GM21390 (cell line): ENCODE measurements around the gene CDKN1C.

ENCODE experiments used
- ATAC-seq: cut with Tn5 transposase; IDR thresholded peaks from one replicate; pipeline ENCODE4 v1.9.1; 2021; ENCODE audit not compliant: unreplicated experiment

CDKN1C gene

GRCh38 chr11:2848497-2848896, 37.1 kb downstream of the CDKN1C start:
- no peak for ATAC-seq

- ATAC-seq, result no peak
These were observed 38.0 kb downstream of the CDKN1C start for GRCh38 chr11:2847561-2847960.

GRCh38 chr11:2846470-2846869, 39.1 kb downstream of the CDKN1C start:
- ATAC-seq, result no peak

GRCh38 chr11:2846056-2846455, 39.5 kb downstream of the CDKN1C start:
- no peak for ATAC-seq

- ATAC-seq, result no peak
These were observed 40.6 kb downstream of the CDKN1C start for GRCh38 chr11:2844996-2845395.

GRCh38 chr11:2844116-2844842, 41.3 kb downstream of the CDKN1C start:
- ATAC-seq, result no peak

- no peak for ATAC-seq
These were observed 42.0 kb downstream of the CDKN1C start for GRCh38 chr11:2843551-2843950.

GRCh38 chr11:2842876-2843275, 42.7 kb downstream of the CDKN1C start:
- ATAC-seq, result no peak

GRCh38 chr11:2841411-2842190, 44.0 kb downstream of the CDKN1C start:
- ATAC-seq, result no peak

GRCh38 chr11:2839395-2839943, 46.1 kb downstream of the CDKN1C start:
- no peak for ATAC-seq

- no peak for ATAC-seq
These were observed 46.8 kb downstream of the CDKN1C start for GRCh38 chr11:2838676-2839294.

GRCh38 chr11:2838091-2838490, 47.5 kb downstream of the CDKN1C start:
- ATAC-seq, result no peak

GRCh38 chr11:2837651-2838050, 47.9 kb downstream of the CDKN1C start:
- ATAC-seq, result no peak

GRCh38 chr11:2837096-2837601, 48.4 kb downstream of the CDKN1C start:
- no peak for ATAC-seq

- no peak for ATAC-seq
These were observed 49.1 kb downstream of the CDKN1C start for GRCh38 chr11:2836315-2837095.

- no peak for ATAC-seq
These were observed 49.8 kb downstream of the CDKN1C start for GRCh38 chr11:2835751-2836150.

GRCh38 chr11:2835296-2835695, 50.3 kb downstream of the CDKN1C start:
- ATAC-seq, result no peak

- ATAC-seq, result no peak
These were observed 50.9 kb downstream of the CDKN1C start for GRCh38 chr11:2834503-2835273.

- ATAC-seq, result no peak
These were observed 51.7 kb downstream of the CDKN1C start for GRCh38 chr11:2833716-2834502.
